Mesothelial cell of epicardium (in vitro differentiated cells): ENCODE data around the gene SH3RF3. TPM values are rescaled to one million over a fixed set of nuclear protein-coding genes. Genes with fewer than 3 reads are reported as not detected.

Experiments used
- DNase-seq, 2 experiments: peaks; one replicate each; pipeline ENCODE4 v3.0.0; 2021; ENCODE audit warnings: low spot score in 2 of 2; ENCODE audit not compliant: unreplicated experiment in 2 of 2
- H3K27ac Mint-ChIP-seq: 2 replicates; pipeline ENCODE4 v1.8.0; 2021; ENCODE audit warnings: mixed read lengths
- H3K27me3 Mint-ChIP-seq: 2 replicates; pipeline ENCODE4 v1.8.0; 2021; ENCODE audit warnings: low read depth, mixed read lengths
- H3K36me3 Mint-ChIP-seq: 2 replicates; pipeline ENCODE4 v1.8.0; 2021; ENCODE audit warnings: mixed read lengths
- H3K4me1 Mint-ChIP-seq: 2 replicates; pipeline ENCODE4 v1.8.0; 2021; ENCODE audit warnings: mixed read lengths
- H3K4me3 Mint-ChIP-seq: 2 replicates; pipeline ENCODE4 v1.8.0; 2021; ENCODE audit warnings: mild to moderate bottlenecking, moderate library complexity, mixed read lengths
- H3K9me3 Mint-ChIP-seq: 2 replicates; pipeline ENCODE4 v1.8.0; 2021; ENCODE audit warnings: mixed read lengths
- total RNA-seq: library from RNA; stranded (reverse); gene quantifications from 3 replicates; pipeline ENCODE4 v1.2.1, GENCODE V29; 2021
- TF ChIP-seq, protein P1 (sequence below): fragments of 200-600 bp; sonication (generic); IDR thresholded peaks from one replicate; pipeline ENCODE4 v1.5.0; 2021; ENCODE audit warnings: antibody characterized with exemption; ENCODE audit not compliant: unreplicated experiment

The SH3RF3 gene
- total RNA-seq, 1 donor from 2014 or later, result 2.7 TPM

DNA sequence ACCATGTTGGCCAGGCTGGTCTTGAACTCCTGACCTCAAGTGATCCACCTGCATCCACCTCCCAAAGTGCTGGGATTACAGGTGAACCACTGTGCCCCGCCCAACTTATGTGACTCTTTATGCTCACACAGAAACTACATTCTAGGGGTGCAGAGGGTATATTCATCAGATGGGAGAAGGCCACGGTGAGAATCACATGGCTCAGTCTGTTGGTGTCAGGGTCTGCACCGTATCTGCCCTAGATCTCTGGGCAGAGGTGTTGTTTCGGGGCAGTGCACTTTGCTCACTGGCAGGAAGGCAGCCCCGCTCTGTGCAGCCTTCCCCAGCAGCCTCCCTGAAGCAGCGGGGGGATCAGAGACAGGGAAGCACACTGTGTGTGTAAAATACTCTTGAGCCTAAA, 76.4 kb downstream of the SH3RF3 start:
- Mint-ChIP-seq H3K9me3 (no peaks in the 10 kb centered on the region), H3K27ac (no peak overlapping the region)

GRCh38 chr2:109206569-109207146, 77.7 kb downstream of the SH3RF3 start:
- Mint-ChIP-seq H3K4me1 (peaks cover 10% of the 10 kb centered on the region), H3K27ac (no peak overlapping the region), H3K36me3 (no peaks in the 10 kb centered on the region), H3K9me3 (no peaks in the 10 kb centered on the region), H3K27me3 (peaks cover 11% of the 10 kb centered on the region), H3K4me3 (no peak overlapping the region)
- TF ChIP-seq, protein P1, sequence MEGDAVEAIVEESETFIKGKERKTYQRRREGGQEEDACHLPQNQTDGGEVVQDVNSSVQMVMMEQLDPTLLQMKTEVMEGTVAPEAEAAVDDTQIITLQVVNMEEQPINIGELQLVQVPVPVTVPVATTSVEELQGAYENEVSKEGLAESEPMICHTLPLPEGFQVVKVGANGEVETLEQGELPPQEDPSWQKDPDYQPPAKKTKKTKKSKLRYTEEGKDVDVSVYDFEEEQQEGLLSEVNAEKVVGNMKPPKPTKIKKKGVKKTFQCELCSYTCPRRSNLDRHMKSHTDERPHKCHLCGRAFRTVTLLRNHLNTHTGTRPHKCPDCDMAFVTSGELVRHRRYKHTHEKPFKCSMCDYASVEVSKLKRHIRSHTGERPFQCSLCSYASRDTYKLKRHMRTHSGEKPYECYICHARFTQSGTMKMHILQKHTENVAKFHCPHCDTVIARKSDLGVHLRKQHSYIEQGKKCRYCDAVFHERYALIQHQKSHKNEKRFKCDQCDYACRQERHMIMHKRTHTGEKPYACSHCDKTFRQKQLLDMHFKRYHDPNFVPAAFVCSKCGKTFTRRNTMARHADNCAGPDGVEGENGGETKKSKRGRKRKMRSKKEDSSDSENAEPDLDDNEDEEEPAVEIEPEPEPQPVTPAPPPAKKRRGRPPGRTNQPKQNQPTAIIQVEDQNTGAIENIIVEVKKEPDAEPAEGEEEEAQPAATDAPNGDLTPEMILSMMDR, result no peak
- DNase-seq, result no peak

More for the DNA sequence above, 76.4 kb downstream of the SH3RF3 start:
- Mint-ChIP-seq H3K36me3 (no peaks in the 10 kb centered on the region), H3K4me3 (no peak overlapping the region), H3K27me3 (peaks cover 3% of the 10 kb centered on the region), H3K4me1 (peaks cover 8% of the 10 kb centered on the region)
- no peak for DNase-seq
- TF ChIP-seq, protein P1, result no peak

GRCh38 chr2:109207176-109207575, 78.2 kb downstream of the SH3RF3 start:
- TF ChIP-seq, protein P1, result no peak
- H3K27ac Mint-ChIP-seq, result no peak overlapping the region
- H3K27me3 Mint-ChIP-seq, result peaks cover 15% of the 10 kb centered on the region

DNA sequence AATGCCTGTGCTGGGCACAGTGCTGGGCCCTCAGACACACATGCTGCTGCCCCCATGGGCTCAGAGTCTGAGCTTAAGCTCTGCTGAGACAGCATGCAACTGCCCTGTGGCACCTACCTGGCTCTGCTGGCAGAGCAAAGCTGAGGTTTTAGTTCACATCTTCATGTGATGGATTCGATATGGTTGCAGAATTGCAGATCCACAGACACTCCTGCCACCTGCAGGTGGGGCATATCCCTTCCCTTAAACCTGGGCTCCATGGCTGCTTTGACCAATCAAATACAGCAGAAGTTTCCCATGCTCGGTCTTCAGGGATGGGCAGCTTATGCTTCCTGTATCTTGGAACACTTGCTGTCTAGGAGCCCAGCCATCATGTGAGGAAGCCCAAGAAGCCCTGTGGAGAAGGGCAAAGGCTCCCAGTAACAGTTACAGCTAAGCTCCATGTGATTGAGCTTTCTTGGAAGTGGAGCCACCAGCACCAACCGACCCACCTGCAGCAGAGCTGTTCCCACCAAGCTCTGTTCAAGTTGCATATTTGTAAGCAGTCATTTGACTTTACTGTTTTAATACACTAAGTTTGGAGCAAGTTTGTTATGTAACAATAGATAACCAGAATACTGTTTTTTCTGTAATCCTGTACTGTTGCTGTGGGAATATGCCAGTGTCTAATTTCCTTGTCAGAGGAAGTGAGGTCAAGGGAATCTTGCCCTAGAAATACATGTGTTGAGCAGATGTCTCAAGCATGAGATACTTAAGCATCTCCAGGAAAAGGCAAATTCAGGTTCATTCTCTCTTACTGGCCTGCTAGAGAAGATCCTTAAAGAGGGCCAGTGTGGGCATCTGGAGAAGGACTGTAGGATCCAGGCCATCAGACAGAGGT, 79.3 kb downstream of the SH3RF3 start:
- DNase-seq, result no peak
- TF ChIP-seq, protein P1, result no peak
- H3K27ac Mint-ChIP-seq, result no peak overlapping the region
- peaks cover 5% of the 10 kb centered on the region for H3K4me1 Mint-ChIP-seq
- H3K4me3 Mint-ChIP-seq, result no peak overlapping the region
- peaks cover 26% of the 10 kb centered on the region for H3K27me3 Mint-ChIP-seq
- no peaks in the 10 kb centered on the region for H3K9me3 Mint-ChIP-seq
- H3K36me3 Mint-ChIP-seq, result no peaks in the 10 kb centered on the region

More at GRCh38 chr2:109207176-109207575, 78.2 kb downstream of the SH3RF3 start:
- Mint-ChIP-seq H3K9me3 (no peaks in the 10 kb centered on the region), H3K4me3 (no peak overlapping the region), H3K36me3 (no peaks in the 10 kb centered on the region), H3K4me1 (peaks cover 5% of the 10 kb centered on the region)
- no peak for DNase-seq

DNA sequence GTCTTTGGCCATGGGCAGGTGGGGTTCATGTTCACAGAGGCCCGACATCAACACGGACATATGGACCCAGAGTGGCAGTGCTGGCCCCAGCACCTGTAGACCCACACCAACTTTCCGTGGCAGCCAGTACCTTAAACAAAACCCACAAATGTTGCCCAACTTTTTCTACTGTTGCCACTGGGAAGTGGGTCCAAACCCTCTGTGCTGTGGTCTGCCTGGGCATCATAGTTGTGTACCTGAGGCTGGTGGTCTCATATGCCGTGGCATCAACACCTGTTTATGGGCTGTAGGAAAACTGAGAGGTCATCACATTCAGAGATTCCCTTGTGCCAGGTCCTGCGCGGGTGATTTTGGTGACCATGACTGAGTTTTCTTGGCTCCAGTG, 79.9 kb downstream of the SH3RF3 start:
- TF ChIP-seq, protein P1, result no peak
- no peaks in the 10 kb centered on the region for H3K36me3 Mint-ChIP-seq
- H3K4me3 Mint-ChIP-seq, result no peak overlapping the region
- no peaks in the 10 kb centered on the region for H3K9me3 Mint-ChIP-seq
- no peak for DNase-seq
- H3K4me1 Mint-ChIP-seq, result peaks cover 11% of the 10 kb centered on the region
- H3K27me3 Mint-ChIP-seq, result peaks cover 32% of the 10 kb centered on the region
- no peak overlapping the region for H3K27ac Mint-ChIP-seq
